Bone marrow (tissue), 2 donors: ENCODE measurements around the gene DDX42.
"Not testable (repeated sequence)": the region's sequence is repeated elsewhere in the genome, so short reads cannot be mapped to it uniquely, and the experiment has no call there.

Experiments
- DNase-seq, 2 donors: peaks; one replicate each; lab custom pipeline; 2025; lab: John Stamatoyannopoulos, UW

DDX42 gene

GRCh38 chr17:63840591-63841349 lies 66.8 kb downstream of the DDX42 start:
- no peak for DNase-seq

DNA sequence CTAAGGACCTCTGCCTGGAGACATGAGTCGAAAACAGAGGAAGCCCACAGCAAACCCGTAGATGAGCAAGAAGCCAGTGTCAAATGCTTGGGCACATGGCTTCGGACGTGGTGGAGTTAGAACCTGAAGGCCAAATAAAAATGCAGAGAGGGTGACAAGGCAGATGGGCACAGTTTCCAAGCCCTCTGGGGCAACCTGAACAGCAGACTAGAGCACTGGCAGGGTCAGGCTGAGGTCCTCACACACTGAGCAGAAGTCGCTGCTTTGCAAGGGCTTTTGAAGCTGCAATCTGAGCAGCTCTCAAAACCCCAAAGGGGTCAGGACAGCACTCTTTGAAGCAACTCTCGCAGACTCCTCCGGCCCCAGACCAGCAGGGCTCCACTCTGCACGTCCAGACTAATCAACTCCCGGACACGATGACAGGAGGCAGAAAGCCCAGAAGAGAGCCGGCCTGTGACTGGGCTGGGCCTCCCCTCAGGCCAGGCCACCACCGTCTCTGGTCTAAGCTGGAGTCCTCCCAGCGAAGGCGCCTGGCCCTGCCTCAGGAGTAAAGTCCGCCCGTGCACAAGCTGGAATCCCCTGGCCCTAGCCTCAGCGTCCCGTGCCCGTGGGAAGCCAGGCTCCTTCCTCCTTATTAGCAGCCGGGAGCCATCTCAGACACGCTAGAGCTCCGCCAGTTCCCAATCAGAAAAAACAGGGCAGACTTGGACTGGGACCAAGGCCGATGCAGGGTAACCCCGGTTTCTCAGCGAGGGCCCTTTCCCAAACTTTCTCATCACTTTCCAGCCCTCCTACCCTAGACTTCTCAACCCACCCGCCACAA lies 67.6 kb downstream of the DDX42 start:
- peak in 1 of 2 donors; percentile 22 for DNase-seq

DNA sequence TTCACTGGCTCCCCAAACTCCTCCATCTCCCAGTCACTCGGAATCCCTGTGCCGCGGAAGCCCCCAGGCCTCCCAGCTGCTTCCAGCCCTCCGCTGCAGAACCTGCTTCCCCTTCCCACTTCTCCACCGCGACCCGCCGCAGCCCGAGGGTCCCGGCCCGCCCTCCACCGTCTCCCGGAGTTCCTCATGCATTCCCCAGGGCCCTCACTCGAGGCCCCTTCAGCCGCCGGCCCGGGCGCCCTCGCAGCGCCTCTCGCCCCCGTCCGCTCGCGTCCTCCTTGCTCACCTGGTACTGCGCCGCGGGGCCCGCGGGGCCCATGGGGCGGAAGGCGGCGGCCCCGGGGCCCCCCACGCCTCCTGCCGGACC lies 68.2 kb downstream of the DDX42 start:
- DNase-seq = peak in 1 of 2 donors; percentile 43

GRCh38 chr17:63842540-63843386 lies 68.8 kb downstream of the DDX42 start, which contains the start of gene SMARCD2:
SMARCD2 (minus strand) TSS chr17:63842685; CDS start chr17:63842674, 11 bp downstream.
- peak; percentile 94 to 97 for DNase-seq

DNA sequence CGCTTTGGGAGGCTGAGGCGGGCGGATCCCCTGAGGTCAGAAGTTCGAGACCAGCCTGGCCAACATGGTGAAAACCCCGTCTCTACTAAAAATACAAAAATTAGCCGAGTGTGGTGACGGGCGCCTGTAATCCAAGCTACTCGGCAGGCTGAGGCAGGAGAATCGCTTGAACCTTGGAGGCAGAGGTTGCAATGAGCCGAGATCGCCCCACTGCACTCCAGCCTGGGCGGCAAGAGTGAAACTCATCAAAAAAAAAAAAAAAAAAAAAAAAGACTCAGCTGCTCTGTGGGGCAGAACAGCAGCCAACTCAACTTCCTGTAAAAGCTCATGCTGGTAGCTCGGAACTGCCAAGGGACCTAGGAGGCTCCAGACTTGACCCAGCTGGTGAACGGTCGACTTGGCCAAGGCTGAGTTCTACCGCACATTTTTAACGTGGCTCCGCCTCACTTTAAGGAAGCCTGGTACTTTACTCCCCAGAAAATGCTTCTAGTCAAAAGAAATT lies 69.5 kb downstream of the DDX42 start:
- DNase-seq = peak; percentile 2 to 58

DNA sequence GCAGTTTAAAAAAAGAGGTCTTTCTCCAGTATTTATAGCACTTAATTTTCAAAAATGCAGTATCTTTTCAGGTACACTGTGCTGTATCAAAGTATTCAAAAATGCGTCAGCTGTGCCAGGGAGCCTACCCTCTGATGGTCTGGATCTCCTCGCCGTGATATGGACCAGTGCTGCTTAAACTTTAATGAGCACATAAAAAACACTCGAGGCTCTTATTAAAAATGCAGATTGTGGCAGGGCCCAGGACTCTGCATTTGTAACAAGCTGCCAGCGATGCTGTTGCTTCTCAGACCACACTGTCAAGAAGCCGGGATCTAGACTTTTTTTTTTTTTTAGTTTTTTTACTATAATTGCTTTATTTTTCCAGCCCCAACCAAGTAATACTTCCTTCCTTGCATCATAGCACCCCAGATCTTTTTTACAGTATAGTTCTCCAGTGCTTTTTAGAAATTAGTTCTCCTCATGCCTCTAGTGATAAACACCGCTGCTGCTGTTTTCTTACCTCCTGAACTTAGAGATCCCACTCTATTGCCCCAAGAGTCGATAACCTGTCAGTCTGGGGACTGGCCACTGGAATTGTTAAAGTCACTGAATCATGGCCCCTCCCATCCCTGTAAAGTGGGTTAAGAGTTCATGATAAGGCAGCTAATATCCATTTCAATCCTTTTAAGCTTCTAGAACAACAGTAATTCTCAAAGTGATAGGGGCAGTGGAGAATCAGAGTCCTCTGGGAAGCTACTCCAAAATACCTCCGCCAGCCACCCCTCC lies 70.1 kb downstream of the DDX42 start:
- no peak for DNase-seq

GRCh38 chr17:63845509-63845908 lies 71.5 kb downstream of the DDX42 start:
- DNase-seq = no peak

GRCh38 chr17:63847525-63848249 lies 73.7 kb downstream of the DDX42 start:
- DNase-seq = no peak

- peak; percentile 68 to 90 for DNase-seq
Observed at GRCh38 chr17:63848834-63849689, 75.1 kb downstream of the DDX42 start.

GRCh38 chr17:63850401-63850800 lies 76.4 kb downstream of the DDX42 start:
- DNase-seq = no peak

- DNase-seq = no peak
Observed at GRCh38 chr17:63853260-63853659, 79.3 kb downstream of the DDX42 start.

- no peak for DNase-seq
Observed at GRCh38 chr17:63854709-63855108, 80.7 kb downstream of the DDX42 start.

- DNase-seq = no peak
Observed at GRCh38 chr17:63855185-63855584, 81.2 kb downstream of the DDX42 start.

- not testable (repeated sequence) for DNase-seq
Observed at GRCh38 chr17:63856425-63856824, 82.5 kb downstream of the DDX42 start.

GRCh38 chr17:63859257-63859656 lies 85.3 kb downstream of the DDX42 start:
- no peak for DNase-seq

DNA sequence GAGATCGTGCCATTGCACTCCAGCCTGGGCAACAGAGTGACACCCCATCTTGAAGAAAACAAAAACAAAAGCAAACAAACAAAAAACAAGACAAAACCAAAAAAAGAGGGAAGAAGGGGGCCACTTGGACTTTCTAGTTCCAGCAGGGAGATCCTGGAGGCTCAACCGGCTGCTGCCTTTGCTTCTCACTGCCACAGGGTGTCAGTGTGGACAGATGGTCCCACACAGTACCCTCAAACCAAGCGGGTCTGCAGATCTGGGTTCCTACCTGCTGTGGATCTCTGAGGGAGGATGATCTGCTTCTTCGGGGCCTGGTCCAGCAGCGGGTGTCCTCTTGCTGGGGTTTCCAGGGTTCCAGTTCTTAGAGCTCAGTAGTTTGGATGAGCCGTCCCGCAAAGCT lies 92.7 kb downstream of the DDX42 start:
- not testable (repeated sequence) for DNase-seq
